SK-N-SH (cell line): ENCODE data around the gene ZFPL1.

ENCODE experiments used
- CHD2 ChIP-seq: fragments of 150-350 bp; IDR thresholded peaks from 2 replicates; pipeline ENCODE4 v1.6.1; 2018; ENCODE audit warnings: low read length; ENCODE audit not compliant: partially characterized antibody
- CTCF ChIP-seq: fragments of 200-600 bp; sonication (generic); IDR thresholded peaks from 2 replicates; pipeline ENCODE4 v1.6.1; 2017; ENCODE audit warnings: antibody characterized with exemption, mild to moderate bottlenecking, moderate library complexity
- ELF1 ChIP-seq: IDR thresholded peaks from 2 replicates; pipeline ENCODE4 v1.4.0; 2012
- EP300 ChIP-seq, 2 experiments: IDR thresholded peaks; 2 replicates each; pipeline versions ENCODE4 v1.4.0 to v1.6.1; 2012; ENCODE audit warnings: borderline replicate concordance in 1 of 2, low read depth in 1 of 2, low read length in 1 of 2
- FOSL2 ChIP-seq: IDR thresholded peaks from 2 replicates; pipeline ENCODE4 v1.4.0; 2012; ENCODE audit warnings: low read depth, mild to moderate bottlenecking, moderate library complexity, borderline replicate concordance
- FOXJ3 ChIP-seq: sonication (generic); formaldehyde crosslinking; IDR thresholded peaks from 2 replicates; pipeline ENCODE4 v1.5.1; 2020; ENCODE audit warnings: mild to moderate bottlenecking, missing genetic modification reagents
- GATA2 ChIP-seq: sonication (generic); formaldehyde crosslinking; IDR thresholded peaks from 2 replicates; pipeline ENCODE4 v1.5.0; 2020; ENCODE audit warnings: mild to moderate bottlenecking, missing genetic modification reagents
- POLR2AphosphoS5 ChIP-seq: IDR thresholded peaks from 2 replicates; pipeline ENCODE4 v1.6.1; 2012; ENCODE audit warnings: low read depth, low read length
- RCOR1 ChIP-seq: fragments of 150-350 bp; IDR thresholded peaks from 2 replicates; pipeline ENCODE4 v1.6.1; 2017; ENCODE audit warnings: antibody characterized with exemption, low read length
- SMC3 ChIP-seq: IDR thresholded peaks from 2 replicates; pipeline ENCODE4 v1.6.1; 2012; ENCODE audit warnings: low read depth, low read length, improper control_type of control experiment
- TCF12 ChIP-seq: IDR thresholded peaks from 2 replicates; pipeline ENCODE4 v1.4.0; 2012
- YY1 ChIP-seq: IDR thresholded peaks from 2 replicates; pipeline ENCODE4 v1.4.0; 2012; ENCODE audit warnings: low read depth, mild to moderate bottlenecking
- TF ChIP-seq, protein P1 (sequence below): IDR thresholded peaks from 2 replicates; pipeline ENCODE4 v1.4.0; 2012; ENCODE audit warnings: low read depth, borderline replicate concordance
- TF ChIP-seq, protein P2 (sequence below): IDR thresholded peaks from 2 replicates; pipeline ENCODE4 v1.6.1; 2012; ENCODE audit warnings: mild to moderate bottlenecking, low read depth, low read length, moderate library complexity

- TF ChIP-seq SMC3 (no peak), CTCF (no peak), RCOR1 (no peak), POLR2AphosphoS5 (no peak), FOSL2 (no peak), EP300 (IDR thresholded peaks at IDR 0.05; ENCODE audit: borderline replicate concordance in 1 of 2, low read depth in 1 of 2, low read length in 1 of 2) (no peak), YY1 (no peak), ELF1 (no peak), CHD2 (no peak), TCF12 (no peak), FOXJ3 (CRISPR knock-in tag) (no peak), GATA2 (no peak)
- TF ChIP-seq, protein P1, sequence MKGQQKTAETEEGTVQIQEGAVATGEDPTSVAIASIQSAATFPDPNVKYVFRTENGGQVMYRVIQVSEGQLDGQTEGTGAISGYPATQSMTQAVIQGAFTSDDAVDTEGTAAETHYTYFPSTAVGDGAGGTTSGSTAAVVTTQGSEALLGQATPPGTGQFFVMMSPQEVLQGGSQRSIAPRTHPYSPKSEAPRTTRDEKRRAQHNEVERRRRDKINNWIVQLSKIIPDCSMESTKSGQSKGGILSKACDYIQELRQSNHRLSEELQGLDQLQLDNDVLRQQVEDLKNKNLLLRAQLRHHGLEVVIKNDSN: no peak
- TF ChIP-seq, protein P2, sequence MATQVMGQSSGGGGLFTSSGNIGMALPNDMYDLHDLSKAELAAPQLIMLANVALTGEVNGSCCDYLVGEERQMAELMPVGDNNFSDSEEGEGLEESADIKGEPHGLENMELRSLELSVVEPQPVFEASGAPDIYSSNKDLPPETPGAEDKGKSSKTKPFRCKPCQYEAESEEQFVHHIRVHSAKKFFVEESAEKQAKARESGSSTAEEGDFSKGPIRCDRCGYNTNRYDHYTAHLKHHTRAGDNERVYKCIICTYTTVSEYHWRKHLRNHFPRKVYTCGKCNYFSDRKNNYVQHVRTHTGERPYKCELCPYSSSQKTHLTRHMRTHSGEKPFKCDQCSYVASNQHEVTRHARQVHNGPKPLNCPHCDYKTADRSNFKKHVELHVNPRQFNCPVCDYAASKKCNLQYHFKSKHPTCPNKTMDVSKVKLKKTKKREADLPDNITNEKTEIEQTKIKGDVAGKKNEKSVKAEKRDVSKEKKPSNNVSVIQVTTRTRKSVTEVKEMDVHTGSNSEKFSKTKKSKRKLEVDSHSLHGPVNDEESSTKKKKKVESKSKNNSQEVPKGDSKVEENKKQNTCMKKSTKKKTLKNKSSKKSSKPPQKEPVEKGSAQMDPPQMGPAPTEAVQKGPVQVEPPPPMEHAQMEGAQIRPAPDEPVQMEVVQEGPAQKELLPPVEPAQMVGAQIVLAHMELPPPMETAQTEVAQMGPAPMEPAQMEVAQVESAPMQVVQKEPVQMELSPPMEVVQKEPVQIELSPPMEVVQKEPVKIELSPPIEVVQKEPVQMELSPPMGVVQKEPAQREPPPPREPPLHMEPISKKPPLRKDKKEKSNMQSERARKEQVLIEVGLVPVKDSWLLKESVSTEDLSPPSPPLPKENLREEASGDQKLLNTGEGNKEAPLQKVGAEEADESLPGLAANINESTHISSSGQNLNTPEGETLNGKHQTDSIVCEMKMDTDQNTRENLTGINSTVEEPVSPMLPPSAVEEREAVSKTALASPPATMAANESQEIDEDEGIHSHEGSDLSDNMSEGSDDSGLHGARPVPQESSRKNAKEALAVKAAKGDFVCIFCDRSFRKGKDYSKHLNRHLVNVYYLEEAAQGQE: no peak
Observed at GRCh38 chr11:65035579-65035978, 48.4 kb upstream of the ZFPL1 start.
